ENCODE data around the gene SP2. TPM values are rescaled to one million over a fixed set of nuclear protein-coding genes. Genes with fewer than 3 reads are reported as not detected.

SP2 gene
- total and polyA plus RNA-seq, 2 of the 13 experiments (the other 11 are each of a cell fraction or from before 2014, with no cell fraction given), result 1.4 to 4.8 TPM

- no peak for TF ChIP-seq TEF (CRISPR knock-in tag; IDR thresholded peaks at IDR 0.05)
- peak; percentile 54 for TF ChIP-seq ZNF883 (CRISPR knock-in tag; IDR thresholded peaks at IDR 0.05; ENCODE audit: not compliant biosample characterization)
- peak; percentile 43; the same call in 1 of the 2 replicates for TF ChIP-seq ERF (CRISPR knock-in tag; IDR thresholded peaks at IDR 0.05)
- 0 out of 2 replicates have a peak, but pooled peaks have one; percentile 37 for TF ChIP-seq MIER3 (CRISPR knock-in tag; IDR thresholded peaks at IDR 0.05; ENCODE audit: borderline replicate concordance)
- peak; percentile 30; the same call in 1 of the 2 replicates for TF ChIP-seq ZNF614 (CRISPR knock-in tag; IDR thresholded peaks at IDR 0.05; ENCODE audit: borderline replicate concordance)
- TF ChIP-seq PHF8 (CRISPR knock-in tag; IDR thresholded peaks at IDR 0.05), result 0 out of 2 replicates have a peak, but pooled peaks have one; percentile 8
- no peak for TF ChIP-seq RBM22 (optimal IDR thresholded peaks at IDR 0.05; ENCODE audit: low read length)
- 0 out of 2 replicates have a peak, but pooled peaks have one; percentile 47 for TF ChIP-seq MTERF4 (CRISPR knock-in tag; IDR thresholded peaks at IDR 0.05)
- 0 out of 2 replicates have a peak, but pooled peaks have one; percentile 26 for TF ChIP-seq CC2D1A (CRISPR knock-in tag; IDR thresholded peaks at IDR 0.05)
- TF ChIP-seq SP1 (IDR thresholded peaks at IDR 0.05), result no peak
- TF ChIP-seq SP1 (CRISPR knock-in tag; IDR thresholded peaks at IDR 0.05), result peak; percentile 33; the same call in 1 of the 2 replicates
- TF ChIP-seq SOX6 (IDR thresholded peaks at IDR 0.05), result no peak
- TF ChIP-seq SOX6 (CRISPR knock-in tag; IDR thresholded peaks at IDR 0.05), result peak; percentile 49; the same call in 1 of the 2 replicates
- TF ChIP-seq SPEN (CRISPR knock-in tag; IDR thresholded peaks at IDR 0.05; ENCODE audit: low read depth), result 0 out of 2 replicates have a peak, but pooled peaks have one; percentile 13
- peak; percentile 23; the same call in 1 of the 2 replicates for TF ChIP-seq PHF21A (CRISPR knock-in tag; IDR thresholded peaks at IDR 0.05)
- TF ChIP-seq MYNN (CRISPR knock-in tag; IDR thresholded peaks at IDR 0.05; ENCODE audit: low read depth), result peak; percentile 52; the same call in 1 of the 2 replicates
- TF ChIP-seq RXRB (CRISPR knock-in tag; IDR thresholded peaks at IDR 0.05; ENCODE audit: borderline replicate concordance), result peak; percentile 71
- TF ChIP-seq ZNF292 (CRISPR knock-in tag; IDR thresholded peaks at IDR 0.05; ENCODE audit: borderline replicate concordance, low read depth), result peak; percentile 28; the same call in 1 of the 2 replicates
- TF ChIP-seq TEAD3 (CRISPR knock-in tag; optimal IDR thresholded peaks at IDR 0.05; ENCODE audit: borderline replicate concordance), result peak; percentile 66
- TF ChIP-seq NAIF1 (CRISPR knock-in tag; IDR thresholded peaks at IDR 0.05; ENCODE audit: borderline replicate concordance), result no peak
- TF ChIP-seq ZNF547 (CRISPR knock-in tag; IDR thresholded peaks at IDR 0.05), result peak; percentile 48; the same call in 1 of the 2 replicates
- peak; percentile 77; the same call in 1 of the 2 replicates for TF ChIP-seq KDM2A (CRISPR knock-in tag; IDR thresholded peaks at IDR 0.05; ENCODE audit: borderline replicate concordance, low read depth)
- no peak for TF ChIP-seq SNAPC2 (CRISPR knock-in tag; IDR thresholded peaks at IDR 0.05)
- TF ChIP-seq ELF3 (CRISPR knock-in tag; IDR thresholded peaks at IDR 0.05), result 0 out of 2 replicates have a peak, but pooled peaks have one; percentile 25
- 0 out of 2 replicates have a peak, but pooled peaks have one; percentile 63 for TF ChIP-seq ZBTB26 (CRISPR knock-in tag; IDR thresholded peaks at IDR 0.05; ENCODE audit: borderline replicate concordance)
- peak; percentile 53 for TF ChIP-seq GATAD1 (CRISPR knock-in tag; IDR thresholded peaks at IDR 0.05)
- TF ChIP-seq ATF7-NPFF (CRISPR knock-in tag; IDR thresholded peaks at IDR 0.05; ENCODE audit: low read depth), result peak; percentile 65; the same call in 1 of the 2 replicates
- 0 out of 2 replicates have a peak, but pooled peaks have one; percentile 3 for TF ChIP-seq CHCHD3 (CRISPR knock-in tag; IDR thresholded peaks at IDR 0.05)
- no peak for TF ChIP-seq ZFY (CRISPR knock-in tag; IDR thresholded peaks at IDR 0.05)
Measured at GRCh38 chr17:47889734-47890529, 6.1 kb upstream of the SP2 start (continued).

Data from HepG2 (cell line).